Measurements from ENCODE around the gene ALOXE3.

- TF ChIP-seq CTCF (IDR thresholded peaks at IDR 0.05): no peak
- TF ChIP-seq ZFX (IDR thresholded peaks at IDR 0.05; ENCODE audit: borderline replicate concordance): no peak
Observed at GRCh38 chr17:8142158-8142886, 24.0 kb upstream of the ALOXE3 start.

Measured in 22Rv1 (cell line).